NCI-H524 (cell line): Measurements from ENCODE around the gene TRIM52.
"Not testable (repeated sequence)": the region's sequence is repeated elsewhere in the genome, so short reads cannot be mapped to it uniquely, and the experiment has no call there.

Source experiments
- DNase-seq, 2 experiments: peaks; one replicate each; lab custom pipeline; 2025; lab: John Stamatoyannopoulos, UW

Gene TRIM52

GRCh38 chr5:181260720-181261319 lies at the start of gene TRIM52:
Gene TRIM52, minus strand, starts transcription at chr5:181261143. Its CDS starts 330 bp downstream, at chr5:181260813.
- DNase-seq = no peak

GRCh38 chr5:181287331-181287730 lies 26.4 kb upstream of the TRIM52 start:
- DNase-seq = not testable (repeated sequence)

- DNase-seq = not testable (repeated sequence)
Observed at GRCh38 chr5:181285962-181286705, 25.2 kb upstream of the TRIM52 start.

GRCh38 chr5:181283841-181284755 lies 23.2 kb upstream of the TRIM52 start:
- DNase-seq = not testable (repeated sequence)

- DNase-seq = no peak
Observed at GRCh38 chr5:181283347-181283746, 22.4 kb upstream of the TRIM52 start.

GRCh38 chr5:181282874-181283273 lies 21.9 kb upstream of the TRIM52 start:
- no peak for DNase-seq

- not testable (repeated sequence) for DNase-seq
Observed at GRCh38 chr5:181282415-181282814, 21.5 kb upstream of the TRIM52 start.

GRCh38 chr5:181281984-181282316 lies 21.0 kb upstream of the TRIM52 start:
- DNase-seq = no peak

- DNase-seq = no peak
Observed at GRCh38 chr5:181281077-181281983, 20.4 kb upstream of the TRIM52 start.

GRCh38 chr5:181280251-181280762 lies 19.4 kb upstream of the TRIM52 start:
- DNase-seq = no peak

- DNase-seq = not testable (repeated sequence)
Observed at GRCh38 chr5:181273433-181273744, 12.4 kb upstream of the TRIM52 start.

GRCh38 chr5:181271081-181271480 lies 10.1 kb upstream of the TRIM52 start:
- no peak for DNase-seq

GRCh38 chr5:181267907-181268306 lies 7.0 kb upstream of the TRIM52 start:
- DNase-seq = not testable (repeated sequence)

- not testable (repeated sequence) for DNase-seq
Observed at GRCh38 chr5:181267291-181267904, 6.5 kb upstream of the TRIM52 start.

GRCh38 chr5:181265092-181265671 lies 4.2 kb upstream of the TRIM52 start:
- no peak for DNase-seq

- DNase-seq = no peak
Observed at GRCh38 chr5:181263633-181264032, 2.7 kb upstream of the TRIM52 start.

GRCh38 chr5:181261320-181262049 lies 542 bp upstream of the TRIM52 start:
- DNase-seq = no peak

- no peak for DNase-seq
Observed at GRCh38 chr5:181259974-181260719, 796 bp downstream of the TRIM52 start.

GRCh38 chr5:181259283-181259682 lies 1.7 kb downstream of the TRIM52 start:
- DNase-seq = no peak
